Neuron (in vitro differentiated cells): Measurements from ENCODE around the gene GNB5.

Source experiments
- H2AFZ ChIP-seq: one replicate; pipeline ENCODE4 v1.6.1; 2013; ENCODE audit warnings: low read depth, mild to moderate bottlenecking, inconsistent platforms, low read length, moderate library complexity
- H3K27me3 ChIP-seq: one replicate; pipeline ENCODE4 v1.6.1; 2013; ENCODE audit warnings: low read length; ENCODE audit not compliant: insufficient read depth
- H3K36me3 ChIP-seq: one replicate; pipeline ENCODE4 v1.6.1; 2013; ENCODE audit warnings: low read length; ENCODE audit not compliant: insufficient read depth
- H3K4me1 ChIP-seq: one replicate; pipeline ENCODE4 v1.6.1; 2013; ENCODE audit warnings: low read length; ENCODE audit not compliant: insufficient read depth
- H3K4me3 ChIP-seq: 2 replicates; pipeline ENCODE4 v1.5.1; 2013; ENCODE audit warnings: mild to moderate bottlenecking, low read length, moderate library complexity
- H3K9me3 ChIP-seq: one replicate; pipeline ENCODE4 v1.6.1; 2013; ENCODE audit warnings: low read length

Gene GNB5

GRCh38 chr15:52118969-52119749 is 72.0 kb downstream of the GNB5 start:
- H3K4me1 ChIP-seq: peaks cover 4% of the 10 kb centered on the region
- no peaks in the 10 kb centered on the region for H3K9me3 ChIP-seq
- no peaks in the 10 kb centered on the region for H3K27me3 ChIP-seq
- no peaks in the 10 kb centered on the region for H3K36me3 ChIP-seq
- H2AFZ ChIP-seq: no peak overlapping the region
- no peak overlapping the region for H3K4me3 ChIP-seq

- Histone ChIP-seq H3K4me3 (no peak overlapping the region), H2AFZ (no peak overlapping the region), H3K36me3 (no peaks in the 10 kb centered on the region), H3K9me3 (no peaks in the 10 kb centered on the region), H3K27me3 (no peaks in the 10 kb centered on the region), H3K4me1 (peaks cover 4% of the 10 kb centered on the region)
Measured at GRCh38 chr15:52117549-52117948, 73.6 kb downstream of the GNB5 start.

- Histone ChIP-seq H3K27me3 (no peaks in the 10 kb centered on the region), H3K4me1 (peaks cover 4% of the 10 kb centered on the region), H3K36me3 (no peaks in the 10 kb centered on the region), H3K9me3 (no peaks in the 10 kb centered on the region), H2AFZ (no peak overlapping the region), H3K4me3 (no peak overlapping the region)
Measured at GRCh38 chr15:52115598-52116427, 75.4 kb downstream of the GNB5 start.

- H3K9me3 ChIP-seq: no peaks in the 10 kb centered on the region
- peaks cover 4% of the 10 kb centered on the region for H3K4me1 ChIP-seq
- no peaks in the 10 kb centered on the region for H3K27me3 ChIP-seq
- H3K36me3 ChIP-seq: no peaks in the 10 kb centered on the region
- no peak overlapping the region for H2AFZ ChIP-seq
- no peak overlapping the region for H3K4me3 ChIP-seq
Measured at GRCh38 chr15:52114261-52115055, 76.7 kb downstream of the GNB5 start.

GRCh38 chr15:52113708-52114107 is 77.5 kb downstream of the GNB5 start:
- H3K9me3 ChIP-seq: no peaks in the 10 kb centered on the region
- peaks cover 4% of the 10 kb centered on the region for H3K4me1 ChIP-seq
- H2AFZ ChIP-seq: no peak overlapping the region
- H3K27me3 ChIP-seq: no peaks in the 10 kb centered on the region
- no peak overlapping the region for H3K4me3 ChIP-seq
- no peaks in the 10 kb centered on the region for H3K36me3 ChIP-seq

- Histone ChIP-seq H2AFZ (no peak overlapping the region), H3K9me3 (no peaks in the 10 kb centered on the region), H3K4me3 (no peak overlapping the region), H3K4me1 (peaks cover 4% of the 10 kb centered on the region), H3K36me3 (no peaks in the 10 kb centered on the region), H3K27me3 (no peaks in the 10 kb centered on the region)
Measured at GRCh38 chr15:52113235-52113634, 78.0 kb downstream of the GNB5 start.

- Histone ChIP-seq H3K4me1 (no peaks in the 10 kb centered on the region), H3K4me3 (no peak overlapping the region), H3K36me3 (no peaks in the 10 kb centered on the region), H3K9me3 (no peaks in the 10 kb centered on the region), H3K27me3 (no peaks in the 10 kb centered on the region), H2AFZ (no peak overlapping the region)
Measured at GRCh38 chr15:52112203-52112750, 78.9 kb downstream of the GNB5 start.

- no peaks in the 10 kb centered on the region for H3K36me3 ChIP-seq
- no peak overlapping the region for H3K4me3 ChIP-seq
- H3K27me3 ChIP-seq: no peaks in the 10 kb centered on the region
- no peaks in the 10 kb centered on the region for H3K4me1 ChIP-seq
- H3K9me3 ChIP-seq: no peaks in the 10 kb centered on the region
- H2AFZ ChIP-seq: no peak overlapping the region
Measured at GRCh38 chr15:52111517-52112202, 79.5 kb downstream of the GNB5 start.

GRCh38 chr15:52109559-52110451 is 81.4 kb downstream of the GNB5 start:
- H3K27me3 ChIP-seq: no peaks in the 10 kb centered on the region
- H3K36me3 ChIP-seq: no peaks in the 10 kb centered on the region
- H2AFZ ChIP-seq: no peak overlapping the region
- no peaks in the 10 kb centered on the region for H3K4me1 ChIP-seq
- H3K4me3 ChIP-seq: no peak overlapping the region
- no peaks in the 10 kb centered on the region for H3K9me3 ChIP-seq

- Histone ChIP-seq H3K4me1 (peaks cover 11% of the 10 kb centered on the region), H3K27me3 (no peaks in the 10 kb centered on the region), H3K9me3 (no peaks in the 10 kb centered on the region), H2AFZ (no peak overlapping the region), H3K36me3 (no peaks in the 10 kb centered on the region), H3K4me3 (no peak overlapping the region)
Measured at GRCh38 chr15:52107238-52107637, 84.0 kb downstream of the GNB5 start.

- no peaks in the 10 kb centered on the region for H3K9me3 ChIP-seq
- no peaks in the 10 kb centered on the region for H3K27me3 ChIP-seq
- no peak overlapping the region for H3K4me3 ChIP-seq
- no peaks in the 10 kb centered on the region for H3K36me3 ChIP-seq
- H2AFZ ChIP-seq: no peak overlapping the region
- H3K4me1 ChIP-seq: peaks cover 12% of the 10 kb centered on the region
Measured at GRCh38 chr15:52106641-52107040, 84.6 kb downstream of the GNB5 start.

GRCh38 chr15:52105846-52106245 is 85.3 kb downstream of the GNB5 start:
- Histone ChIP-seq H3K27me3 (no peaks in the 10 kb centered on the region), H3K9me3 (no peaks in the 10 kb centered on the region), H3K36me3 (no peaks in the 10 kb centered on the region), H3K4me3 (no peak overlapping the region), H2AFZ (no peak overlapping the region), H3K4me1 (peaks cover 12% of the 10 kb centered on the region)
